Left lung (tissue), 10 donors: ENCODE results near the gene TPSAB1. TPM values are rescaled to one million over a fixed set of nuclear protein-coding genes. Genes with fewer than 3 reads are reported as not detected.

Experiments used
- ATAC-seq: fragments of 200-7000 bp; cut with Tn5 transposase; one replicate; pipeline ENCODE4 v1.9.1; 2020; ENCODE audit warnings: moderate library complexity
- DNase-seq, 4 donors: peaks; one replicate each; pipeline ENCODE4 v3.0.0-alpha.2; 2013 to 2020
- H3K27ac ChIP-seq, 2 donors: fragments of 200-600 bp; sonication (generic) in 1 of 2; one replicate each; pipeline versions ENCODE4 v1.5.0 to v1.8.0; 2020 to 2021
- H3K27me3 ChIP-seq, 2 donors: fragments of 200-600 bp; sonication (generic) in 1 of 2; one replicate each; pipeline versions ENCODE4 v1.5.0 to v1.8.0; 2020 to 2021
- H3K36me3 ChIP-seq, 2 donors: fragments of 200-600 bp; sonication (generic) in 1 of 2; one replicate each; pipeline versions ENCODE4 v1.5.0 to v1.8.0; 2020 to 2021
- H3K4me1 ChIP-seq, 2 donors: fragments of 200-600 bp; one replicate each; pipeline ENCODE4 v1.8.0; 2021
- H3K4me3 ChIP-seq, 2 donors: fragments of 200-600 bp; sonication (generic) in 1 of 2; one replicate each; pipeline versions ENCODE4 v1.5.0 to v1.8.0; 2020 to 2021; ENCODE audit warnings: mild to moderate bottlenecking in 1 of 2
- H3K9me3 ChIP-seq, 2 donors: fragments of 200-600 bp; sonication (generic) in 1 of 2; one replicate each; pipeline versions ENCODE4 v1.5.0 to v1.8.0; 2020 to 2021
- intact Hi-C, 2 donors: fragments of 100-400 bp; cut with DNase I; formaldehyde crosslinking; loops; one replicate each; pipeline versions ENCODE4 v1.11.2 to v1.14.2; 2022
- polyA plus RNA-seq, 6 donors: library from polyadenylated mRNA; unstranded; fragments of 120-200 nt; gene quantifications; one replicate each; pipeline ENCODE4 v1.2.1, GENCODE V29; 2013; ENCODE audit not compliant: insufficient read length in 6 of 6
- total RNA-seq, 2 donors: library from RNA; stranded (reverse); fragmentation: NEBNext Ultra II Directional; extraction: Animal tissue kit (Norgen Biotek cat#: 25700); gene quantifications; one replicate each; pipeline ENCODE4 v1.2.1, GENCODE V29; 2021
- TF ChIP-seq, protein P1 (sequence below), 2 donors: fragments of 200-600 bp; sonication (generic) in 1 of 2; IDR thresholded peaks; one replicate each; pipeline versions ENCODE4 v1.5.0 to v1.8.0; 2021; ENCODE audit warnings: antibody characterized with exemption in 2 of 2
- donor health status: DM: no; HTN: yes; CAD: no.
- donor health status: DM: no; HTN: no; CAD: no.

TPSAB1 gene
- total and polyA plus RNA-seq, 8 donors, result 0.21 to 51.0 (median 17.7) TPM; not detected in 4

DNA sequence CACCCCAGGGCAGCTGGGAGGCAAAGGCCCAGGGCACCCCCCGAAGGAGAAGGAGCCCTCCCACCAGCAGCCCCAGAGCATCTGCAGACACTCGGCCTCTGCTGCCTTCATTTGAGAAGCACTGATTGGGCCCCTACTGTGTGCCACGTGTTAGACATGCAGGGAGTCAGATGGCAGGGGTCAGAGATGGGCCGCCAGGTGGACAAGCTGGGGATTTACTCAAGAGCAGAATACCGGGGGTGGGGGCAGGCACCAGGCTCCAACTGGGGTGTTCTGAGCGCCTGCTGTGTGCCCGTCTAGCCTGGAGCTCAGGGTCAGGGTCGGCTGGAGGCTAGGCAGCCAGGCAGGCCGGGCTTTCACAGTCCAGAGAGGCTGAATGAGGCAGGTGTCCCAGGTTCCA, 34.2 kb upstream of the TPSAB1 start:
- TF ChIP-seq, protein P1, sequence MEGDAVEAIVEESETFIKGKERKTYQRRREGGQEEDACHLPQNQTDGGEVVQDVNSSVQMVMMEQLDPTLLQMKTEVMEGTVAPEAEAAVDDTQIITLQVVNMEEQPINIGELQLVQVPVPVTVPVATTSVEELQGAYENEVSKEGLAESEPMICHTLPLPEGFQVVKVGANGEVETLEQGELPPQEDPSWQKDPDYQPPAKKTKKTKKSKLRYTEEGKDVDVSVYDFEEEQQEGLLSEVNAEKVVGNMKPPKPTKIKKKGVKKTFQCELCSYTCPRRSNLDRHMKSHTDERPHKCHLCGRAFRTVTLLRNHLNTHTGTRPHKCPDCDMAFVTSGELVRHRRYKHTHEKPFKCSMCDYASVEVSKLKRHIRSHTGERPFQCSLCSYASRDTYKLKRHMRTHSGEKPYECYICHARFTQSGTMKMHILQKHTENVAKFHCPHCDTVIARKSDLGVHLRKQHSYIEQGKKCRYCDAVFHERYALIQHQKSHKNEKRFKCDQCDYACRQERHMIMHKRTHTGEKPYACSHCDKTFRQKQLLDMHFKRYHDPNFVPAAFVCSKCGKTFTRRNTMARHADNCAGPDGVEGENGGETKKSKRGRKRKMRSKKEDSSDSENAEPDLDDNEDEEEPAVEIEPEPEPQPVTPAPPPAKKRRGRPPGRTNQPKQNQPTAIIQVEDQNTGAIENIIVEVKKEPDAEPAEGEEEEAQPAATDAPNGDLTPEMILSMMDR (IDR thresholded peaks at IDR 0.05), result no peak
- no peak for ATAC-seq
- DNase-seq, result no peak
- Histone ChIP-seq H3K36me3 (no peaks in the 10 kb centered on the region), H3K4me1 (no peaks in the 10 kb centered on the region), H3K9me3 (no peaks in the 10 kb centered on the region), H3K4me3 (no peak overlapping the region), H3K27me3 (peaks cover 0 to 35% of the 10 kb centered on the region in 2 donors), H3K27ac (no peak overlapping the region)
- intact Hi-C loops, result no loop called here

DNA sequence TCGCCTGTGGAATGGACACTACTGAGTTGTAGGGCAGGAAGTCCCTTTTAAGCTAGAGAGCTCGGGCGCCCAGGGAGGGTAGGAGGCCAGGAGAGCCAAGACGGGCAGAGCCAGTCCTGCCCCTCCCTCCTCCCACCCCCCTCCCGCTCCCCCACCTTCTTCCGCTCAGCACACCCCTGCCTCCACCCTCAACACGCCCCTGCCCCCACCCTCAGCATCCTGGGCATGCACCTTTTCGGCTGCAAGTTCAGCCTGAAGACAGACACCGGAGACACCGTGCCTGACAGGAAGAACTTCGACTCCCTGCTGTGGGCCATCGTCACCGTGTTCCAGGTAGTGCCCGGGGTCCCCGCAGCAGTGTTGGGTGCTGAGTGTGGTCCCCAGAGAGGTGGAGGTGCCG, 33.7 kb upstream of the TPSAB1 start:
- H3K27me3 ChIP-seq, result peaks cover 0 to 35% of the 10 kb centered on the region in 2 donors
- no peaks in the 10 kb centered on the region for H3K36me3 ChIP-seq
- H3K4me1 ChIP-seq, result no peaks in the 10 kb centered on the region
- no peak for ATAC-seq
- no peak overlapping the region for H3K4me3 ChIP-seq
- TF ChIP-seq, protein P1 (IDR thresholded peaks at IDR 0.05), result no peak
- intact Hi-C loops, result no loop called here
- H3K27ac ChIP-seq, result no peak overlapping the region
- H3K9me3 ChIP-seq, result no peaks in the 10 kb centered on the region
- DNase-seq, result no peak

GRCh38 chr16:1208239-1208830, 32.2 kb upstream of the TPSAB1 start:
- TF ChIP-seq, protein P1 (IDR thresholded peaks at IDR 0.05), result no peak
- no peak overlapping the region for H3K27ac ChIP-seq
- H3K9me3 ChIP-seq, result no peaks in the 10 kb centered on the region
- no peaks in the 10 kb centered on the region for H3K4me1 ChIP-seq
- peaks cover 0 to 35% of the 10 kb centered on the region in 2 donors for H3K27me3 ChIP-seq
- no peak overlapping the region for H3K4me3 ChIP-seq
- intact Hi-C loops, result no loop called here
- H3K36me3 ChIP-seq, result no peaks in the 10 kb centered on the region
- DNase-seq (no peak), ATAC-seq (no peak)

DNA sequence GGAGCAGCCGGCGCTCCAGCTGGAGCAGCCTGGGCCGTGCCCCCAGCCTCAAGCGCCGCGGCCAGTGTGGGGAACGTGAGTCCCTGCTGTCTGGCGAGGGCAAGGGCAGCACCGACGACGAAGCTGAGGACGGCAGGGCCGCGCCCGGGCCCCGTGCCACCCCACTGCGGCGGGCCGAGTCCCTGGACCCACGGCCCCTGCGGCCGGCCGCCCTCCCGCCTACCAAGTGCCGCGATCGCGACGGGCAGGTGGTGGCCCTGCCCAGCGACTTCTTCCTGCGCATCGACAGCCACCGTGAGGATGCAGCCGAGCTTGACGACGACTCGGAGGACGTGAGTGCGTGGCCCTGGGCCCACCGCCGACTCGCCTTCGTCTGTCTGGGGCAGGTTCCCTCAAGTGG, 31.4 kb upstream of the TPSAB1 start:
- H3K4me1 ChIP-seq, result no peaks in the 10 kb centered on the region
- no peak for DNase-seq
- no peaks in the 10 kb centered on the region for H3K36me3 ChIP-seq
- peaks cover 0 to 35% of the 10 kb centered on the region in 2 donors for H3K27me3 ChIP-seq
- TF ChIP-seq, protein P1 (IDR thresholded peaks at IDR 0.05), result no peak
- H3K27ac ChIP-seq, result no peak overlapping the region
- no peak overlapping the region for H3K4me3 ChIP-seq
- no peak for ATAC-seq
- no peaks in the 10 kb centered on the region for H3K9me3 ChIP-seq
- intact Hi-C loops, result no loop called here

DNA sequence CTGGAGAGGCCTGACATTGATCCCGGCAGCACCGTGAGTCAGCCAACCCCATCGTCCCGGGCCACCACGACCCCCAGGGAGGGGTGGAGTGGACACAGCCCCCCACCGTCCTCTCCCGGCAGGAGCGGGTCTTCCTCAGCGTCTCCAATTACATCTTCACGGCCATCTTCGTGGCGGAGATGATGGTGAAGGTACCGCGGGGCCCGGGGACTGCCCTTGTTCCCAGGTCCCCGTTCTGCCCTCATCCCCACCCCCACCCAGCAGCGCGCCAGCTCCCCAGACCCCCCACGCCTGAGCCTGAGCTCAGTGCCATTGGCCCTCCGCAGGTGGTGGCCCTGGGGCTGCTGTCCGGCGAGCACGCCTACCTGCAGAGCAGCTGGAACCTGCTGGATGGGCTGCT, 30.0 kb upstream of the TPSAB1 start:
- H3K9me3 ChIP-seq, result no peaks in the 10 kb centered on the region
- peaks cover 0 to 33% of the 10 kb centered on the region in 2 donors for H3K27me3 ChIP-seq
- DNase-seq, result no peak
- no peaks in the 10 kb centered on the region for H3K4me1 ChIP-seq
- H3K27ac ChIP-seq, result no peak overlapping the region
- no peak overlapping the region for H3K4me3 ChIP-seq
- intact Hi-C loops, result no loop called here
- TF ChIP-seq, protein P1 (IDR thresholded peaks at IDR 0.05), result no peak
- H3K36me3 ChIP-seq, result no peaks in the 10 kb centered on the region
- ATAC-seq, result no peak
